NCI-H748 treated with DMSO at 0.1 percent for 48 hours (cell line): ENCODE data around the gene IRF2.

ENCODE experiments used
- DNase-seq: peaks from one replicate; lab custom pipeline; 2025; lab: John Stamatoyannopoulos, UW

Gene IRF2

GRCh38 chr4:184474263-184475095 lies at the start of gene IRF2:
TSS of gene IRF2 (minus strand) at chr4:184474550. CDS start at chr4:184429064, 45,486 bp downstream.
- DNase-seq: peak; percentile 73

- DNase-seq: no peak
Measured at GRCh38 chr4:184515606-184516005, 41.3 kb upstream of the IRF2 start.

- no peak for DNase-seq
Measured at GRCh38 chr4:184514121-184514988, 40.0 kb upstream of the IRF2 start.

- DNase-seq: no peak
Measured at GRCh38 chr4:184513802-184514120, 39.4 kb upstream of the IRF2 start.

GRCh38 chr4:184511156-184511555 lies 36.8 kb upstream of the IRF2 start:
- no peak for DNase-seq

DNA sequence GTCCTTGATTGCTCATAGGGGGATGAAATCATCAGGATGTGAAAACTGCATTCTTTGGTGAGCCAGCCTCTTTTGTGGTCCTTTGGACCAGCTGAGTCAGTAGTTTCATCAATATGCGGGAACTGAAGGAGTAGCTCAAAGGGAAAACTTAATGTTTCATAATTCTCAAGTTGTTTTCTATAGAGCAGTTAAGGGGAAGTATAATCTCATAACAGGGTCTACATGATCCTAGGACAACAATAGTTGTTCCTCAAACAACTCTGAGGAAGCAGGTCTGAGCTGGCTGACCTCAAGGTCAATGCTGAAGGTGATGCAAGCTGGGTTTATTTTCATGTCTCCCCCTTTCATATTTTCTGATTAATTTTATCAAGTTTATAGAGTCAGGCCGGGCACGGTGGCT lies 36.1 kb upstream of the IRF2 start:
- no peak for DNase-seq

DNA sequence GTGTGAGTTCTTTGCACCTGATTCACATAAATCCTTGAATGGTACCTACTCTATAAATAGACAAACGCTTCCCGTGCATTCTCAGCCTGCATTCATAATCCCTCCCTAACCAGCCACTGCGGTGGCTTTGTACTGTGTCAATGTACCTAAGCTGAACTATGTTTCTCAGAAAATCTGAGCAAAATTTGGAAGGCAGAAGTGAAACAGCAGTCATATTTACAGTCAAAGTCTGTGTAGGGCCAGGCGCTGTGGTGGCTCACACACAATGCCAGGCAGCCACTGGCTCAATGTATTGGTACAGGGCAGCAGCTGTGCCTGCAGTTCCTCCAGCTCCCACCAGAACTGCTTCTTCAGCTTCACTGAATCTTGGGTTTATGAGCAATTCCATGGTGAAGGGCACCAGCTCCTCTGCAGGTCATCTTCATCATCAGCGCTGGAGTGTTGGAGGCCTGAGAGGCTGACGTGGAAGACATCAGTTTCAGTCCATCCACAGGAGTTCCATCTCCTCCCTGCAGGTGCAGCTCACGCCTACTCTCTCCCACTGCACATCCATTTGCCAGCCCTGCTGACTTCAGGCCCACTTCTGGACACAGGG lies 32.3 kb upstream of the IRF2 start:
- no peak for DNase-seq

DNA sequence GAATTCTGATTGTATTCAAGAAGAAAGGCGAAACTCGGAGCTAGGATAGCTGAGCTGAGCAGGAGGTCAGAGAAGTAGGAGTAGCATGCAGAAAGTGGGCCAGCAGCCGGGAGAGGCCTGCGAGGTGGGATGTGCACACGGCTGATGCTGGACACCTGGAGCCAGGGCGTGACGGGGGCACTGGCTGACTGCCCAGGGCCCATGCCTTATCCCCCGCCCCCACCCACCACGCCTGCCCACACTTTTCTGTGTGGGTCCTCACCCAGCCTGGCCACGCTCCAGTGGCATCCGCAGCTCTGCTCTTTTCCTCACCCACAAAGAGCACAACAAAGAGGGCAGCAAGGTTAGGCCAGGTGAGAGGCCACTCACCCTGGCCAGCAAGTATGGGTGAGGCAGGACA lies 30.0 kb upstream of the IRF2 start:
- DNase-seq: no peak

DNA sequence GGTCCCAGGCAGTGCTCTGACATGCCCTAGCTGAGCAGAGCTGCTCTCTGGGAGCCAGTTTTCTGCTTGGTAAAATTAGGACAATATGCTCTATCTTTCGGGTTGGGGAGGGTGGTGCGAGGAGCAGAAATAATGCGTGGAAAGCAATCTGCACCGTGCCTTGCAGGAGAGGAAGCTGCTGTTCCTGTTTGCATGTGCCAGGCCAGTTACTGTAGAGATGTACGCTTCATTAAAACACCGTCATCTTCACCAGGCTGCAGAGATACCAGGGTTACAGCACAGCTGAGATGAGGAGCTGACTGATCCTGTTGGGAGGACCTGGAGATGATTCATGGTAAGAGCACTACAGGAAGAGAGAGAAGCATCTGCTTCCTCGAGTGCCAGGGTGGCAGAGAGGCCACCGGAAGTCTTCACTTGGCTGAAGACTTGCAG lies 29.5 kb upstream of the IRF2 start:
- DNase-seq: no peak

- no peak for DNase-seq
Measured at GRCh38 chr4:184500748-184501589, 26.6 kb upstream of the IRF2 start.

GRCh38 chr4:184499996-184500395 lies 25.6 kb upstream of the IRF2 start:
- DNase-seq: no peak

GRCh38 chr4:184498598-184498997 lies 24.2 kb upstream of the IRF2 start:
- DNase-seq: no peak

GRCh38 chr4:184489771-184490170 lies 15.4 kb upstream of the IRF2 start:
- DNase-seq: no peak

DNA sequence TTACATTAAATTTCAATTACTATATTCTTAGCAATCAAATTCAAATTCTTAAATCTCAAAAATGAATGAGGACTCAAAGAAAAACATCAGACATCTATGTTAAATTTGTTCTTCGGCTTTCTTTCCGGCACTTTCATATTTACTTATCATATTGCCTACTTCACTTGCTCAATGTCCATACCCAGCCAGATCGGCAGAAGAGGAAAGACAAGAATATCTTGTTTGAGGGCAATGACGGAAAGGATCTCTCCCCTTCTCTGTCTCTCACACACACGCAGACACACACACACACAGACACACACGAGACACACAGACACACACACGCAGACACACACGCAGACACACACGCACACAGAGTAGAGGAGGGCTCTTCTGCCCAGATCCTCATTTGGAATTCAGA lies 13.2 kb upstream of the IRF2 start:
- no peak for DNase-seq

DNA sequence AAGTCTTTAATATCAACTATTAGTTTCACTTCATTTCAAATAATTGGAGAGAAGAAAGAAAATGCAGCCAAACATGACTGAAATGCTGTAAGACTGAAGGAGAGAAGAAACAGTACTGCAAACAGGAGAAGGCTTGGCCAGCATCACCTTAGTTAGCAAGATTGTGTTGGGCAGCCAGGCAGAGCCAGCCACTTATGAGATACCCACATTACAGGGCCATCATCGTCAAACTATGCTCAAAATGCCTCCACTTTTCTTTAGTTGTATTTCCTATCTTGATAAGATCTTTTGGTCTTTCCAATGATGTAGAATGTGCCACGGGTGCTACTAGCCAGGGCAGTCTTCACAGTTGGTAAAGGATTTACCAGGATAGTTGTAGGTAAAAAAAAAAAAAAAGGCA lies 10.9 kb upstream of the IRF2 start:
- no peak for DNase-seq

DNA sequence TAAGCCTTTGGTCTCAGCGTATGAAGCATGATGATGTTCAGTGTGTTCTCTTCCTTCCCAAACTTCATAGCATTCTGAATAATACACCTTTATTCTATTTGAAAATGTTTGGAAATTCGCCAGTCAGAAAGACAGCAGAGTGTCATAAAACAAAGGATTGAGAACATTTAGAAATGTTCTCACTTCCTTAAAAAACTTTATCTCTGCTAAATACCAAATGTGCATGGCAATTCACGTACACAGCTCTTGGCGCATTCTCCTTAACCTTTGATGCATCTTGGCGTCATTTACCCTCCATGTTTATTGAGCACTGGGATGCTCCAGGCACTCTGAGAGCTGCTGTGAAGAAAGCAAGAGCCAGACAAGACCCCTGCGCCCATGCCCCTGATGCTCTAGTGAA lies 7.2 kb upstream of the IRF2 start:
- DNase-seq: no peak

- no peak for DNase-seq
Measured at GRCh38 chr4:184479516-184479950, 5.2 kb upstream of the IRF2 start.

- DNase-seq: no peak
Measured at GRCh38 chr4:184477201-184477999, 3.0 kb upstream of the IRF2 start.

DNA sequence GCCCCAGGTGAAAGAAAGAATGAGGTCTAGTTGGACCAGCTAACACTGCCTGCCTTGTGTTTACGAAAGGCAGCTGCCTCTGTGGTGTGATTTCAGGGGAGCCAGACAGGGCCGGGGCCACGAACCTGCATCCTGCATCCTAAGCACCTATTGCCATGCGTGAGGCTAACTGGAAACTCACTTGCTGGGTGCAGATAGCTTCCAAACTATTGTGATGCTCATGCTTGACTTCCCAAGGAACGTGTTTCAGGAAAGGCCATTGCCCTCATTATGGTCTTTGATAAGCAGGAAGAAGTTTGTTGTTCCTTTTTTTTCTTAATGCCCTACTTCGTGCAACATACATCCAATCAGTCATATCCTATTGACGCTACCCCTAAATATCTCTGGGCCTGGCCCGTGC lies 2.3 kb upstream of the IRF2 start:
- no peak for DNase-seq

DNA sequence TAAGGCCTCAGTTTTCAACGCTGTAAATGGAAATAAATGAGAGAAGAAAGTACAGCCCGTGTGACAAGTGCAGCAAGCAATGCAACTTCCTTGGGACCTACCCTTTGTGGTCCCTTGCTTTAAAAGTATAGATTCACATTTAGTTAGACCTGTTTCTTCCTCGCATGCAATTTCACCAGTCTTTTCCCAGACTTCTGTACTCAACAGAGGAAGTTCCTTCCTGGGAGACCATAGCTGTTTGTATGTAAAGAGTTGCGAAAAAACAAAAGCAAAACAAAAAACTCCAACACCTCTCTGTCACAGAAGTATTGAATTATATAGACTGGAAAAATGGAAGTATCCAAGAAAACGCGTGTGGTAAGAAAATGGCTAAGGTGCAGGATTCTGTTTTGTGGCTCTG lies 1.1 kb upstream of the IRF2 start:
- DNase-seq: no peak

- DNase-seq: no peak
Measured at GRCh38 chr4:184475096-184475461, 729 bp upstream of the IRF2 start.
